Motor neuron (in vitro differentiated cells): ENCODE measurements around the gene SAMD4A. TPM values are rescaled to one million over a fixed set of nuclear protein-coding genes. Genes with fewer than 3 reads are reported as not detected.
A peak's percentile ranks its signal among the peaks of the same experiment; 100 is the strongest.

Source experiments
- ATAC-seq, 8 experiments: fragments of 200-7000 bp; cut with Tn5 transposase; replicated peaks in 6 of 8; 2 replicates each; pipeline ENCODE4 v1.8.0; 2021; ENCODE audit warnings: mild to moderate bottlenecking in 8 of 8, moderate library complexity in 8 of 8
- H3K27ac ChIP-seq, 2 donors: fragments of 250-450 bp; sonication (Bioruptor Pico); 2 replicates each; pipeline ENCODE4 v1.9.0; 2021; ENCODE audit warnings: antibody characterized with exemption in 2 of 2, mild to moderate bottlenecking in 2 of 2, moderate library complexity in 1 of 2
- H3K4me1 ChIP-seq, 2 donors: fragments of 250-450 bp; sonication (Bioruptor Pico); replicated peaks in 1 of 2; 2 replicates each; pipeline ENCODE4 v1.6.1; 2021; ENCODE audit warnings: antibody characterized with exemption in 2 of 2, mild to moderate bottlenecking in 2 of 2, moderate library complexity in 1 of 2
- H3K4me3 ChIP-seq, 5 donors: fragments of 250-450 bp; sonication (Bioruptor Pico); 2 replicates each; pipeline ENCODE4 v1.9.0; 2021; ENCODE audit warnings: antibody characterized with exemption in 5 of 5, mild to moderate bottlenecking in 5 of 5, moderate library complexity in 4 of 5
- WGBS, 10 experiments: fragments of 450-650 bp; shearing (Covaris generic); methylation state at CpG; one replicate each; pipeline ENCODE4 v1.0.0; 2022; 5-methylcytosine and 5-hydroxymethylcytosine counted together
- in situ Hi-C, 9 experiments: fragments of 400-800 bp; cut with MboI; loops; one replicate each; pipeline ENCODE4 v1.15.0; 2021; ENCODE audit warnings: low sequenced_read_pairs in 9 of 9, low pct_unique_long_range_greater_than_20kb in 2 of 9; ENCODE audit not compliant: unreplicated experiment in 9 of 9
- total RNA-seq, 8 experiments: library from RNA; unstranded; fragments of 300-600 nt; gene quantifications; 2 replicates each; pipeline versions ENCODE4 v1.2.3 to v1.2.4, GENCODE V29; 2022

SAMD4A gene
- total RNA-seq, 8 experiments from 2014 or later: 2.1 to 38.6 (median 9.9) TPM

- Histone ChIP-seq H3K27ac (no peak overlapping the region), H3K4me3 (no peak overlapping the region), H3K4me1 (no peaks in the 10 kb centered on the region)
- WGBS, 10 experiments: 67 to 100% (median 91%) methylated on average over 1 to 9 of the region's 10 CpGs; no CpG with 5 or more reads in 1 of the 10 experiments
- in situ Hi-C loops: loop anchor here in 3 of 9 experiments (25.0 kb wide), 1 partner anchor 126 kb away; the partner anchor contains the start of gene SAMD4A (in 3 of the 3)
- ATAC-seq: no peak
These were observed 121.3 kb downstream of the SAMD4A start for GRCh38 chr14:54688229-54688628.

- H3K4me1 ChIP-seq: no peaks in the 10 kb centered on the region
- WGBS, 10 experiments: 100% methylated on average over 1 of the region's 1 CpG; no CpG with 5 or more reads in 6 of the 10 experiments
- no peak overlapping the region for H3K27ac ChIP-seq
- H3K4me3 ChIP-seq: no peak overlapping the region
- ATAC-seq: no peak
- in situ Hi-C loops: loop anchor here in 5 of 9 experiments (10.0 to 25.0 kb wide), 2 partner anchors 115 to 128 kb away; partner anchors contain the start of gene SAMD4A (in 3 of the 5)
These were observed 123.0 kb downstream of the SAMD4A start for GRCh38 chr14:54689928-54690327.

- in situ Hi-C loops: loop anchor here in 5 of 9 experiments (10.0 to 25.0 kb wide), 2 partner anchors 116 to 129 kb away; partner anchors contain the start of gene SAMD4A (in 3 of the 5)
- peak in 1 of 8 experiments; percentile 9 for ATAC-seq
- Histone ChIP-seq H3K27ac (no peak overlapping the region), H3K4me1 (no peaks in the 10 kb centered on the region), H3K4me3 (no peak overlapping the region)
- 100% methylated on average over 2 of the region's 2 CpGs; no CpG with 5 or more reads in 8 of the 10 experiments for WGBS, 10 experiments
These were observed 124.0 kb downstream of the SAMD4A start for GRCh38 chr14:54690887-54691286.

GRCh38 chr14:54691525-54692283 lies 124.8 kb downstream of the SAMD4A start:
- no peak overlapping the region for H3K27ac ChIP-seq
- peak; percentile 59 to 99 (median 88) for ATAC-seq
- H3K4me1 ChIP-seq: no peaks in the 10 kb centered on the region
- in situ Hi-C loops: loop anchor here in 5 of 9 experiments (10.0 to 25.0 kb wide), 2 partner anchors 117 to 129 kb away; partner anchors contain the start of gene SAMD4A (in 3 of the 5)
- no peak overlapping the region for H3K4me3 ChIP-seq
- 0 to 100% (median 26%) methylated on average over 1 to 4 of the region's 5 CpGs for WGBS, 10 experiments

GRCh38 chr14:54692284-54692772 lies 125.4 kb downstream of the SAMD4A start:
- ATAC-seq: no peak
- in situ Hi-C loops: loop anchor here in 5 of 9 experiments (10.0 to 25.0 kb wide), 2 partner anchors 118 to 130 kb away; partner anchors contain the start of gene SAMD4A (in 3 of the 5)

GRCh38 chr14:54693761-54694160 lies 126.8 kb downstream of the SAMD4A start:
- no peak overlapping the region for H3K4me3 ChIP-seq
- in situ Hi-C loops: loop anchor here in 5 of 9 experiments (10.0 to 25.0 kb wide), 2 partner anchors 119 to 131 kb away; partner anchors contain the start of gene SAMD4A (in 3 of the 5)
- H3K27ac ChIP-seq: no peak overlapping the region
- ATAC-seq: no peak
- WGBS, 10 experiments: 75 to 100% (median 90%) methylated on average over 1 to 4 of the region's 4 CpGs; no CpG with 5 or more reads in 1 of the 10 experiments
- H3K4me1 ChIP-seq: no peaks in the 10 kb centered on the region

More at GRCh38 chr14:54692284-54692772, 125.4 kb downstream of the SAMD4A start:
- Histone ChIP-seq H3K4me3 (no peak overlapping the region), H3K27ac (no peak overlapping the region), H3K4me1 (no peaks in the 10 kb centered on the region)
- 40 to 100% (median 84%) methylated on average over 1 to 6 of the region's 6 CpGs; no CpG with 5 or more reads in 2 of the 10 experiments for WGBS, 10 experiments

GRCh38 chr14:54695196-54695595 lies 128.3 kb downstream of the SAMD4A start:
- no peak overlapping the region for H3K27ac ChIP-seq
- no peaks in the 10 kb centered on the region for H3K4me1 ChIP-seq
- H3K4me3 ChIP-seq: no peak overlapping the region
- WGBS, 10 experiments: 80 to 100% (median 86%) methylated on average over 1 of the region's 1 CpG; no CpG with 5 or more reads in 7 of the 10 experiments
- no peak for ATAC-seq
- in situ Hi-C loops: loop anchor here in 5 of 9 experiments (10.0 to 25.0 kb wide), 2 partner anchors 120 to 133 kb away; partner anchors contain the start of gene SAMD4A (in 3 of the 5)

GRCh38 chr14:54697001-54697400 lies 130.1 kb downstream of the SAMD4A start:
- H3K27ac ChIP-seq: no peak overlapping the region
- H3K4me1 ChIP-seq: no peaks in the 10 kb centered on the region
- 50 to 100% (median 90%) methylated on average over 2 to 5 of the region's 5 CpGs; no CpG with 5 or more reads in 3 of the 10 experiments for WGBS, 10 experiments
- H3K4me3 ChIP-seq: no peak overlapping the region
- in situ Hi-C loops: loop anchor here in 5 of 9 experiments (10.0 to 25.0 kb wide), 2 partner anchors 122 to 135 kb away; partner anchors contain the start of gene SAMD4A (in 3 of the 5)
- no peak for ATAC-seq

- Histone ChIP-seq H3K4me1 (no peaks in the 10 kb centered on the region), H3K4me3 (no peak overlapping the region), H3K27ac (no peak overlapping the region)
- ATAC-seq: no peak
- 67 to 100% (median 98%) methylated on average over 2 to 3 of the region's 4 CpGs; no CpG with 5 or more reads in 4 of the 10 experiments for WGBS, 10 experiments
- in situ Hi-C loops: loop anchor here in 5 of 9 experiments (10.0 to 25.0 kb wide), 2 partner anchors 123 to 136 kb away; partner anchors contain the start of gene SAMD4A (in 3 of the 5)
These were observed 130.9 kb downstream of the SAMD4A start for GRCh38 chr14:54697803-54698202.

- 80 to 95% (median 90%) methylated on average over 2 to 6 of the region's 6 CpGs for WGBS, 10 experiments
- Histone ChIP-seq H3K4me3 (no peak overlapping the region), H3K27ac (no peak overlapping the region), H3K4me1 (no peaks in the 10 kb centered on the region)
- peak in 2 of 8 experiments; percentile 25 to 28 for ATAC-seq
- in situ Hi-C loops: loop anchor here in 5 of 9 experiments (10.0 to 25.0 kb wide), 2 partner anchors 124 to 136 kb away; partner anchors contain the start of gene SAMD4A (in 3 of the 5)
These were observed 131.6 kb downstream of the SAMD4A start for GRCh38 chr14:54698501-54698900.

- in situ Hi-C loops: loop anchor here in 5 of 9 experiments (10.0 to 25.0 kb wide), 2 partner anchors 124 to 137 kb away; partner anchors contain the start of gene SAMD4A (in 3 of the 5)
- H3K4me1 ChIP-seq: no peaks in the 10 kb centered on the region
- 80 to 100% (median 100%) methylated on average over 1 of the region's 1 CpG; no CpG with 5 or more reads in 3 of the 10 experiments for WGBS, 10 experiments
- peak; percentile 78 to 98 (median 90) for ATAC-seq
- no peak overlapping the region for H3K27ac ChIP-seq
- H3K4me3 ChIP-seq: no peak overlapping the region
These were observed 132.1 kb downstream of the SAMD4A start for GRCh38 chr14:54698966-54699530.

- ATAC-seq: peak in 1 of 8 experiments; percentile 21
- in situ Hi-C loops: loop anchor here in 5 of 9 experiments (10.0 to 25.0 kb wide), 2 partner anchors 125 to 137 kb away; partner anchors contain the start of gene SAMD4A (in 3 of the 5)
- Histone ChIP-seq H3K4me1 (no peaks in the 10 kb centered on the region), H3K27ac (no peak overlapping the region), H3K4me3 (no peak overlapping the region)
- WGBS, 10 experiments: 54 to 100% (median 80%) methylated on average over 1 to 3 of the region's 3 CpGs; no CpG with 5 or more reads in 1 of the 10 experiments
These were observed 132.8 kb downstream of the SAMD4A start for GRCh38 chr14:54699735-54700134.
